CD4-positive, alpha-beta T cell treated with Interleukin-10 for 1 hour (primary cell): Measurements from ENCODE around the gene STARD13.
"Not testable (repeated sequence)": the region's sequence is repeated elsewhere in the genome, so short reads cannot be mapped to it uniquely, and the experiment has no call there.

Source experiments
- DNase-seq: peaks from one replicate; pipeline ENCODE4 v3.0.0-alpha.2; 2020

STARD13 gene

GRCh38 chr13:33194820-33195692 lies 90.5 kb downstream of the STARD13 start:
- no peak for DNase-seq

- no peak for DNase-seq
Measured at GRCh38 chr13:33193428-33193974, 92.1 kb downstream of the STARD13 start.

- no peak for DNase-seq
Measured at GRCh38 chr13:33191425-33192210, 93.9 kb downstream of the STARD13 start.

- no peak for DNase-seq
Measured at GRCh38 chr13:33189470-33189869, 96.1 kb downstream of the STARD13 start.

GRCh38 chr13:33188093-33188882 lies 97.3 kb downstream of the STARD13 start:
- DNase-seq = no peak

GRCh38 chr13:33186861-33187291 lies 98.7 kb downstream of the STARD13 start:
- no peak for DNase-seq

GRCh38 chr13:33185853-33186252 lies 99.7 kb downstream of the STARD13 start:
- no peak for DNase-seq

GRCh38 chr13:33184530-33184929 lies 101.0 kb downstream of the STARD13 start:
- DNase-seq = no peak

GRCh38 chr13:33184112-33184490 lies 101.5 kb downstream of the STARD13 start:
- no peak for DNase-seq

- no peak for DNase-seq
Measured at GRCh38 chr13:33183431-33184111, 102.0 kb downstream of the STARD13 start.

GRCh38 chr13:33182729-33183128 lies 102.8 kb downstream of the STARD13 start:
- no peak for DNase-seq

GRCh38 chr13:33181264-33181663 lies 104.3 kb downstream of the STARD13 start:
- no peak for DNase-seq

- no peak for DNase-seq
Measured at GRCh38 chr13:33180122-33180804, 105.3 kb downstream of the STARD13 start.

- DNase-seq = no peak
Measured at GRCh38 chr13:33179463-33179862, 106.1 kb downstream of the STARD13 start.

- DNase-seq = no peak
Measured at GRCh38 chr13:33178209-33178840, 107.2 kb downstream of the STARD13 start.

- not testable (repeated sequence) for DNase-seq
Measured at GRCh38 chr13:33177340-33178208, 108.0 kb downstream of the STARD13 start.

- DNase-seq = no peak
Measured at GRCh38 chr13:33176526-33176925, 109.0 kb downstream of the STARD13 start.

GRCh38 chr13:33175991-33176390 lies 109.6 kb downstream of the STARD13 start:
- no peak for DNase-seq

GRCh38 chr13:33174931-33175330 lies 110.6 kb downstream of the STARD13 start:
- DNase-seq = no peak

GRCh38 chr13:33174491-33174890 lies 111.1 kb downstream of the STARD13 start:
- DNase-seq = no peak
